MM.1S (cell line): ENCODE results near the gene RALGAPA2.

ENCODE experiments used
- CTCF ChIP-seq: fragments of 300-600 bp; sonication (generic); IDR thresholded peaks from 2 replicates; pipeline ENCODE4 v1.5.1; 2016; ENCODE audit warnings: antibody characterized with exemption, low read length, mixed read lengths
- EZH2 ChIP-seq: fragments of 300-600 bp; sonication (generic); optimal IDR thresholded peaks from 2 replicates; pipeline ENCODE3; 2017; ENCODE audit warnings: low read depth, mild to moderate bottlenecking, antibody characterized with exemption, low read length, mixed read lengths

GRCh38 chr20:20450521-20450920 lies 261.9 kb downstream of the RALGAPA2 start:
- TF ChIP-seq EZH2 = no peak
- no peak for TF ChIP-seq CTCF
